Stomach (tissue), 9 donors: ENCODE results near the gene CRADD. TPM values are rescaled to one million over a fixed set of nuclear protein-coding genes. Genes with fewer than 3 reads are reported as not detected.
"Not testable (repeated sequence)": the region's sequence is repeated elsewhere in the genome, so short reads cannot be mapped to it uniquely, and the experiment has no call there.

Experiments used
- DNase-seq, 2 donors: peaks; one replicate each; pipeline versions ENCODE4 v3.0.0 to v3.0.0-alpha.2; 2013 to 2019
- H3K27ac ChIP-seq, 5 donors: fragments of 200-600 bp in 4 of 5; sonication (generic) in 4 of 5; one replicate each; pipeline ENCODE4 v1.5.1; 2013 to 2019; ENCODE audit warnings: mild to moderate bottlenecking in 1 of 5, moderate library complexity in 1 of 5
- H3K27me3 ChIP-seq, 3 donors: fragments of 200-600 bp; sonication (generic); one replicate each; pipeline ENCODE4 v1.5.1; 2017 to 2019; ENCODE audit warnings: mixed run types in 1 of 3
- H3K36me3 ChIP-seq, 4 donors: fragments of 200-600 bp; sonication (generic); 1 replicate in 3 of 4; 2 replicates in 1 of 4; pipeline ENCODE4 v1.5.1; 2016 to 2019
- H3K4me1 ChIP-seq, 4 donors: fragments of 200-600 bp; sonication (generic); one replicate each; pipeline ENCODE4 v1.5.1; 2016 to 2019
- H3K4me3 ChIP-seq, 4 donors: fragments of 200-600 bp; sonication (generic) in 3 of 4; one replicate each; pipeline ENCODE4 v1.5.1; 2016 to 2019; ENCODE audit warnings: mild to moderate bottlenecking in 1 of 4
- H3K9me3 ChIP-seq, 4 donors: fragments of 200-600 bp; sonication (generic); one replicate each; pipeline ENCODE4 v1.5.1; 2016 to 2019
- EP300 ChIP-seq: sonication (generic); formaldehyde crosslinking; IDR thresholded peaks from one replicate; pipeline ENCODE4 v1.6.1; 2017; ENCODE audit warnings: antibody characterized with exemption
- POLR2A ChIP-seq, 4 donors: fragments of 450-650 bp; IDR thresholded peaks; one replicate each; pipeline ENCODE4 v1.6.1; 2016; ENCODE audit warnings: antibody characterized with exemption in 4 of 4, control low read depth in 2 of 4, mild to moderate bottlenecking in 1 of 4, moderate library complexity in 1 of 4
- POLR2AphosphoS5 ChIP-seq, 3 donors: sonication (generic); formaldehyde crosslinking; IDR thresholded peaks; one replicate each; pipeline ENCODE4 v1.6.1; 2016; ENCODE audit warnings: antibody characterized with exemption in 3 of 3
- WGBS, 5 donors: extraction: QIAGEN DNeasy Blood & Tissue Kit in 3 of 5; methylation state at CpG; one replicate each; pipeline versions ENCODE4 v1.1.5 to v1.1.7; 2013 to 2018; 5-methylcytosine and 5-hydroxymethylcytosine counted together
- intact Hi-C: fragments of 100-400 bp; cut with DNase I; formaldehyde crosslinking; loops from one replicate; pipeline ENCODE4 v1.15.1; 2023; ENCODE audit warnings: low total_unique reads
- polyA plus RNA-seq, 3 donors: library from polyadenylated mRNA; stranded (reverse); fragments of 200-250 nt; gene quantifications; one replicate each; pipeline ENCODE4 v1.2.3, GENCODE V29; 2013
- total RNA-seq, 5 donors: library from RNA; depleted of rRNA; stranded (reverse); fragments of >200 nt; gene quantifications; one replicate each; pipeline versions ENCODE4 v1.1.0 to v1.2.3, GENCODE V29; 2014 to 2016
- TF ChIP-seq, protein P1 (sequence below), 7 experiments: fragments of 450-650 bp in 4 of 7; fragments of 200-600 bp in 3 of 7; sonication (generic) in 3 of 7; IDR thresholded peaks; one replicate each; pipeline ENCODE4 v1.5.1; 2016 to 2019; ENCODE audit warnings: antibody characterized with exemption in 7 of 7, control low read depth in 2 of 7, mild to moderate bottlenecking in 1 of 7
- donor health status: healthy with polysubstance abuse.
- donor health status: Bipolar disorder and iron deficiency.
- donor health status: healthy.

Gene CRADD
- total and polyA plus RNA-seq, 8 donors, result 2.3 to 30.9 (median 17.1) TPM

- WGBS, 5 donors, result 40 to 64% (median 53%) methylated on average over 3 of the region's 3 CpGs
- peaks cover 0 to 53% (median 35%) of the 10 kb centered on the region in 4 donors for H3K4me1 ChIP-seq
- peak in 1 of 2 donors; percentile 64 for DNase-seq
- H3K9me3 ChIP-seq, result no peaks in the 10 kb centered on the region
- H3K27ac ChIP-seq, result peak overlapping the region; percentile 60 to 83 (median 80)
- no peak overlapping the region for H3K4me3 ChIP-seq
- TF ChIP-seq EP300 (peak; percentile 21), POLR2A (IDR thresholded peaks at IDR 0.05) (no peak), POLR2AphosphoS5 (IDR thresholded peaks at IDR 0.05) (peak in 2 of 3 donors; percentile 59 to 73)
- TF ChIP-seq, protein P1, sequence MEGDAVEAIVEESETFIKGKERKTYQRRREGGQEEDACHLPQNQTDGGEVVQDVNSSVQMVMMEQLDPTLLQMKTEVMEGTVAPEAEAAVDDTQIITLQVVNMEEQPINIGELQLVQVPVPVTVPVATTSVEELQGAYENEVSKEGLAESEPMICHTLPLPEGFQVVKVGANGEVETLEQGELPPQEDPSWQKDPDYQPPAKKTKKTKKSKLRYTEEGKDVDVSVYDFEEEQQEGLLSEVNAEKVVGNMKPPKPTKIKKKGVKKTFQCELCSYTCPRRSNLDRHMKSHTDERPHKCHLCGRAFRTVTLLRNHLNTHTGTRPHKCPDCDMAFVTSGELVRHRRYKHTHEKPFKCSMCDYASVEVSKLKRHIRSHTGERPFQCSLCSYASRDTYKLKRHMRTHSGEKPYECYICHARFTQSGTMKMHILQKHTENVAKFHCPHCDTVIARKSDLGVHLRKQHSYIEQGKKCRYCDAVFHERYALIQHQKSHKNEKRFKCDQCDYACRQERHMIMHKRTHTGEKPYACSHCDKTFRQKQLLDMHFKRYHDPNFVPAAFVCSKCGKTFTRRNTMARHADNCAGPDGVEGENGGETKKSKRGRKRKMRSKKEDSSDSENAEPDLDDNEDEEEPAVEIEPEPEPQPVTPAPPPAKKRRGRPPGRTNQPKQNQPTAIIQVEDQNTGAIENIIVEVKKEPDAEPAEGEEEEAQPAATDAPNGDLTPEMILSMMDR (IDR thresholded peaks at IDR 0.05), result no peak
- H3K27me3 ChIP-seq, result no peaks in the 10 kb centered on the region
- intact Hi-C loops, result no loop called here
- H3K36me3 ChIP-seq, result no peaks in the 10 kb centered on the region
These were observed 100.1 kb downstream of the CRADD start for GRCh38 chr12:93777254-93777653.

DNA sequence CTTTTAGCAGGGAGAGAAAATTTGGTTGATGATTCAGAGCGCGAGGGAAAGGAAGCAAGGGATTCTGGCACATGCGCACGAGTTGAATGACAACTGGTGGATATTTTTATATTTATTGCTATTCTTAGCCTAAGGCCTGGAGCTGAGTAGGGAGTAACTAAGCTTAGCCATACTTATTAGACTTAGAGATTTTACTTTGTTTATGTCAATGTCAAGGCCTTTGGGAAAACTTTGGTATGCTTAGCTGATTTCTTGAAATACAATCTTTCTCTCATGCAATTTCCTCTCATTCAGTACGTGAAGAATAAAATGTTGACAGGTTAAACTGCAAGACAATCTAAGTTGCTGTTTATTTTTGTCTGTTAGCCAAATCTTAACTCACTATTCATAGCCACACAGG is 101.1 kb downstream of the CRADD start:
- H3K4me3 ChIP-seq, result no peak overlapping the region
- H3K27ac ChIP-seq, result peak overlapping the region in 4 of 5 donors; percentile 71 to 83 (median 81)
- 39 to 62% (median 59%) methylated on average over 5 of the region's 5 CpGs for WGBS, 5 donors
- DNase-seq, result peak in 1 of 2 donors; percentile 80
- TF ChIP-seq POLR2A (IDR thresholded peaks at IDR 0.05) (no peak), POLR2AphosphoS5 (IDR thresholded peaks at IDR 0.05) (peak in 2 of 3 donors; percentile 38 to 82)
- peaks cover 0 to 46% (median 33%) of the 10 kb centered on the region in 4 donors for H3K4me1 ChIP-seq
- intact Hi-C loops, result no loop called here
- H3K27me3 ChIP-seq, result no peaks in the 10 kb centered on the region
- H3K36me3 ChIP-seq, result no peaks in the 10 kb centered on the region
- H3K9me3 ChIP-seq, result no peaks in the 10 kb centered on the region

- TF ChIP-seq, protein P1 (IDR thresholded peaks at IDR 0.05), result no peak
- TF ChIP-seq POLR2AphosphoS5 (IDR thresholded peaks at IDR 0.05), result no peak
- no peak for TF ChIP-seq POLR2A (IDR thresholded peaks at IDR 0.05)
- no peak for TF ChIP-seq EP300
- Histone ChIP-seq H3K9me3 (no peaks in the 10 kb centered on the region), H3K27ac (peak overlapping the region in 4 of 5 donors; percentile 71 to 83 (median 81)), H3K4me1 (peaks cover 1 to 48% (median 36%) of the 10 kb centered on the region in 4 donors), H3K4me3 (no peak overlapping the region), H3K27me3 (no peaks in the 10 kb centered on the region), H3K36me3 (no peaks in the 10 kb centered on the region)
- 76 to 87% (median 81%) methylated on average over 3 of the region's 3 CpGs for WGBS, 5 donors
- no peak for DNase-seq
- intact Hi-C loops, result no loop called here
These were observed 101.6 kb downstream of the CRADD start for GRCh38 chr12:93778766-93779165.

DNA sequence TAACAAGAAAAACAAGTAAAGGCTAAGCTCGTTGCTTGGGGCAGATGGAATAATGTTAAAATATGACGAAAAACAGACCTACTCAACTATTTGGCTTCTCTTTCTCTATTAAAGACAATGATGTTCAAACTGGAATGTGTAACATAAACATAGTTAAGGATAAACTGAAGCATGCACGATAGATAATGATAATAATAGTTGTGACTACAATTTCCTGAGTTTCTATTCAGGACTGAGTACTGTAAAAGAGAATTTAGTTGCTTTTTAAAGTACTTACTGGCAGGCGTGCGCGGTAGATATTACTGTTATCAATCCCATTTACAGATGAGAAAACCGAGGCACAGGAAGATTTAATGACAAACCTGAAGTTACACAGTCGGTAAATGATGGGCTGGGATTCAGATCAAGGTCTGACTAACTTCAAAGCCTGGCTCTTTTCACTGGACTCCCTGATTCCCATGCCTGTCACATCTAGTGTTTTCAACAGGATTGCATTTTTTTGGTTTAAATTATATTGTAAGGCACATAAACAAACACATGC is 103.0 kb downstream of the CRADD start:
- H3K9me3 ChIP-seq, result no peaks in the 10 kb centered on the region
- H3K4me3 ChIP-seq, result no peak overlapping the region
- TF ChIP-seq, protein P1 (IDR thresholded peaks at IDR 0.05), result no peak
- TF ChIP-seq POLR2AphosphoS5 (IDR thresholded peaks at IDR 0.05) (no peak), POLR2A (IDR thresholded peaks at IDR 0.05) (no peak), EP300 (no peak)
- WGBS, 5 donors, result 72 to 83% (median 75%) methylated on average over 8 of the region's 8 CpGs
- H3K27ac ChIP-seq, result peak overlapping the region in 2 of 5 donors; percentile 19 to 82
- intact Hi-C loops, result no loop called here
- DNase-seq, result peak in 1 of 2 donors; percentile 54
- H3K36me3 ChIP-seq, result no peaks in the 10 kb centered on the region
- peaks cover 10 to 62% (median 47%) of the 10 kb centered on the region in 4 donors for H3K4me1 ChIP-seq
- H3K27me3 ChIP-seq, result no peaks in the 10 kb centered on the region

DNA sequence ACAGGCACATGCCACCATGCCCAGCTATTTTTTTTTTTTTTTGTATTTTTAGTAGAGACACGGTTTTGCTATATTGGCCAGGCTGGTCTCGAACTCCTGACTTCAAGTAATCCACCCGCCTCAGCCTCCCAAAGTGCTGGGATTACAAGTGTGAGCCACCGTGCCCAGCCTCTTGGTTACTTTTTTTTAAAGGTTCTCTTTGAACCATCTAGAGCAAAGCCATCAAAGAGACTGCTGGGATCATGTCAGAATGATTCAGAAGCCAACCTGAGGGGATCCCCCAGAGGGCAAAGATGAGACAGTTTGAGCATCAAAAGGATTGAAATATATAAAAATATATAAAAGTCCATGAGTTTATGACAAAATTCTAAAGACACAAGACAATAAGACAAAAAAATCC is 103.7 kb downstream of the CRADD start:
- Histone ChIP-seq H3K4me1 (peaks cover 10 to 69% (median 54%) of the 10 kb centered on the region in 4 donors), H3K27ac (peak overlapping the region in 1 of 5 donors; percentile 82)
- H3K27me3 ChIP-seq, intact Hi-C loops, H3K4me3 ChIP-seq, DNase-seq, H3K9me3 ChIP-seq, H3K36me3 ChIP-seq: not testable (repeated sequence)
- 88 to 93% (median 90%) methylated on average over 4 of the region's 4 CpGs for WGBS, 5 donors

GRCh38 chr12:93781961-93782360 is 104.8 kb downstream of the CRADD start:
- H3K36me3 ChIP-seq, H3K27me3 ChIP-seq, intact Hi-C loops, H3K9me3 ChIP-seq, DNase-seq, H3K4me3 ChIP-seq: not testable (repeated sequence)
- 83 to 100% (median 94%) methylated on average over 2 to 4 of the region's 4 CpGs for WGBS, 5 donors
- peak overlapping the region in 1 of 5 donors; percentile 87 for H3K27ac ChIP-seq
- H3K4me1 ChIP-seq, result peaks cover 10 to 66% (median 55%) of the 10 kb centered on the region in 4 donors
